ENCODE data around the gene OSBPL5. TPM values are rescaled to one million over a fixed set of nuclear protein-coding genes. Genes with fewer than 3 reads are reported as not detected.
"Not testable (repeated sequence)": the region's sequence is repeated elsewhere in the genome, so short reads cannot be mapped to it uniquely, and the experiment has no call there.

OSBPL5 gene
- polyA plus RNA-seq, 3 donors = 3.1 to 30.3 (median 6.8) TPM

GRCh38 chr11:3073029-3073435, 92.1 kb downstream of the OSBPL5 start:
- no peak for TF ChIP-seq CTCF (IDR thresholded peaks at IDR 0.05)
- Mint-ChIP-seq H3K36me3 (no peaks in the 10 kb centered on the region), H3K4me1 (no peaks in the 10 kb centered on the region)

GRCh38 chr11:3069425-3069824, 95.7 kb downstream of the OSBPL5 start:
- WGBS (ENCODE audit: insufficient coverage) = no CpG with 5 or more reads among the region's 8 CpGs
- Histone ChIP-seq H3K9me3 (replicated peaks in 1 of 2; ENCODE audit: control insufficient read depth in 1 of 2, insufficient read depth in 1 of 2, low read length in 2 of 2) (no peaks in the 10 kb centered on the region), H4K20me1 (ENCODE audit: insufficient read depth, low read length) (no peaks in the 10 kb centered on the region), H3K4me2 (replicated peaks; ENCODE audit: extremely low read depth, low read length, poor library complexity, severe bottlenecking) (no peak overlapping the region), H2AFZ (ENCODE audit: insufficient read depth, low read depth, low read length, poor library complexity, severe bottlenecking) (no peak overlapping the region), H3K27me3 (ENCODE audit: control insufficient read depth in 2 of 2, insufficient read depth in 2 of 2, low read length in 2 of 2) (no peaks in the 10 kb centered on the region), H3K4me1 (ENCODE audit: control insufficient read depth in 1 of 2, insufficient read depth in 2 of 2, low read length in 2 of 2) (no peaks in the 10 kb centered on the region), H3K9ac (ENCODE audit: insufficient read depth, low read length, poor library complexity, severe bottlenecking) (no peak overlapping the region), H3K27ac (ENCODE audit: low read depth in 1 of 2, low read length in 2 of 2) (no peak overlapping the region), H3K36me3 (replicated peaks in 1 of 2; ENCODE audit: control insufficient read depth in 1 of 2, insufficient read depth in 2 of 2, low read length in 2 of 2) (no peaks in the 10 kb centered on the region), H3K4me3 (replicated peaks in 1 of 3; ENCODE audit: low read depth in 2 of 3, low read length in 3 of 3) (no peak overlapping the region), H3K79me2 (ENCODE audit: insufficient read depth, low read length) (no peaks in the 10 kb centered on the region)
- intact Hi-C loops (cut with micrococcal nuclease) = no loop called here
- H3K27ac Mint-ChIP-seq = no peak overlapping the region
- no peaks in the 10 kb centered on the region for H3K4me1 Mint-ChIP-seq
- H3K9me3 Mint-ChIP-seq = peaks cover 0 to 13% (median 8%) of the 10 kb centered on the region in 7 donors
- H3K36me3 Mint-ChIP-seq = no peaks in the 10 kb centered on the region
- H3K27me3 Mint-ChIP-seq (ENCODE audit: low read depth in 3 of 3) = peaks cover 10 to 33% (median 17%) of the 10 kb centered on the region in 3 donors
- no peak for DNase-seq
- TF ChIP-seq CTCF (IDR thresholded peaks at IDR 0.05) = no peak
- no peak overlapping the region for H3K4me3 Mint-ChIP-seq

More at GRCh38 chr11:3073029-3073435, 92.1 kb downstream of the OSBPL5 start:
- H3K4me3 Mint-ChIP-seq = no peak overlapping the region
- no peaks in the 10 kb centered on the region for H3K9me3 Mint-ChIP-seq
- Histone ChIP-seq H3K27me3 (ENCODE audit: control insufficient read depth in 2 of 2, insufficient read depth in 2 of 2, low read length in 2 of 2) (no peaks in the 10 kb centered on the region), H3K4me1 (ENCODE audit: control insufficient read depth in 1 of 2, insufficient read depth in 2 of 2, low read length in 2 of 2) (no peaks in the 10 kb centered on the region), H3K36me3 (replicated peaks in 1 of 2; ENCODE audit: control insufficient read depth in 1 of 2, insufficient read depth in 2 of 2, low read length in 2 of 2) (no peaks in the 10 kb centered on the region), H3K9ac (ENCODE audit: insufficient read depth, low read length, poor library complexity, severe bottlenecking) (no peak overlapping the region), H3K4me3 (replicated peaks in 1 of 3; ENCODE audit: low read depth in 2 of 3, low read length in 3 of 3) (no peak overlapping the region), H3K79me2 (ENCODE audit: insufficient read depth, low read length) (no peaks in the 10 kb centered on the region), H3K9me3 (replicated peaks in 1 of 2; ENCODE audit: control insufficient read depth in 1 of 2, insufficient read depth in 1 of 2, low read length in 2 of 2) (no peaks in the 10 kb centered on the region), H3K27ac (ENCODE audit: low read depth in 1 of 2, low read length in 2 of 2) (no peak overlapping the region), H2AFZ (ENCODE audit: insufficient read depth, low read depth, low read length, poor library complexity, severe bottlenecking) (no peak overlapping the region), H3K4me2 (replicated peaks; ENCODE audit: extremely low read depth, low read length, poor library complexity, severe bottlenecking) (no peak overlapping the region), H4K20me1 (ENCODE audit: insufficient read depth, low read length) (no peaks in the 10 kb centered on the region)
- peaks cover 7 to 19% (median 11%) of the 10 kb centered on the region in 3 donors for H3K27me3 Mint-ChIP-seq (ENCODE audit: low read depth in 3 of 3)
- 90% methylated on average over 3 of the region's 3 CpGs for WGBS (ENCODE audit: insufficient coverage)
- H3K27ac Mint-ChIP-seq = no peak overlapping the region
- DNase-seq = no peak
- intact Hi-C loops (cut with micrococcal nuclease) = no loop called here

- H3K27ac Mint-ChIP-seq; H3K79me2 ChIP-seq (ENCODE audit: insufficient read depth, low read length); H3K4me2 ChIP-seq (replicated peaks; ENCODE audit: extremely low read depth, low read length, poor library complexity, severe bottlenecking); H3K36me3 ChIP-seq (replicated peaks in 1 of 2; ENCODE audit: control insufficient read depth in 1 of 2, insufficient read depth in 2 of 2, low read length in 2 of 2); DNase-seq; H3K36me3 Mint-ChIP-seq; H3K9me3 ChIP-seq (replicated peaks in 1 of 2; ENCODE audit: control insufficient read depth in 1 of 2, insufficient read depth in 1 of 2, low read length in 2 of 2); H3K4me1 ChIP-seq (ENCODE audit: control insufficient read depth in 1 of 2, insufficient read depth in 2 of 2, low read length in 2 of 2); H3K27ac ChIP-seq (ENCODE audit: low read depth in 1 of 2, low read length in 2 of 2); H2AFZ ChIP-seq (ENCODE audit: insufficient read depth, low read depth, low read length, poor library complexity, severe bottlenecking); H3K4me3 Mint-ChIP-seq; H3K4me3 ChIP-seq (replicated peaks in 1 of 3; ENCODE audit: low read depth in 2 of 3, low read length in 3 of 3); H3K9ac ChIP-seq (ENCODE audit: insufficient read depth, low read length, poor library complexity, severe bottlenecking); H4K20me1 ChIP-seq (ENCODE audit: insufficient read depth, low read length); H3K4me1 Mint-ChIP-seq; H3K27me3 ChIP-seq (ENCODE audit: control insufficient read depth in 2 of 2, insufficient read depth in 2 of 2, low read length in 2 of 2); intact Hi-C loops (cut with micrococcal nuclease): not testable (repeated sequence)
- H3K9me3 Mint-ChIP-seq = peaks cover 0 to 15% (median 8%) of the 10 kb centered on the region in 7 donors
- H3K27me3 Mint-ChIP-seq (ENCODE audit: low read depth in 3 of 3) = peaks cover 5 to 33% (median 14%) of the 10 kb centered on the region in 3 donors
- no CpG with 5 or more reads among the region's 3 CpGs for WGBS (ENCODE audit: insufficient coverage)
Measured at GRCh38 chr11:3066308-3066707, 98.8 kb downstream of the OSBPL5 start.
